ENCODE measurements around the gene PHF20. TPM values are rescaled to one million over a fixed set of nuclear protein-coding genes. Genes with fewer than 3 reads are reported as not detected.

PHF20 gene
- total and polyA plus RNA-seq, 2 donors (not counting 3 experiments of a cell fraction or from before 2014, with no cell fraction given): 25.0 to 45.8 TPM

DNA sequence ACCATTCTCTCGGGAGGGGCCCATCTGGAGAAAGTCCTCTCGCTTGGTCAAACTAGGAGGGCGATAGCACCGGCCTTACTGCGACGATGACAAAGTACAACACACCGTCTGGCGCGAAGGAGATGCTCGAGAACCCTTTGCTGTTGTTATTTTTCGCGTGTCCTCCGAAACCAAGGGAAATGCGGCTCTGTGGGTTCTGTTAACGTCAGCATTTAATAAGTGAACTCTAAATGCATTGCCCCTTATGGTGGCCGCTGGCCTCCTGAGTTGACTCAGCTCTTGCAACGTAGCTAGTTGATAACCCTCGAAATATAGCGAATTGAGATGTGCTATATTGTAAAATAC lies 183.1 kb downstream of the PHF20 start:
- Histone ChIP-seq H3K79me2 (ENCODE audit: control insufficient read depth, insufficient read depth, low read length) (peaks cover 20% of the 10 kb centered on the region), H2AFZ (ENCODE audit: low read depth, low read length) (peak overlapping the region; percentile 88), H3K4me2 (ENCODE audit: insufficient read depth, low read length) (peak overlapping the region; percentile 78), H3K9me1 (replicated peaks; ENCODE audit: control insufficient read depth, extremely low read depth, insufficient read depth, low read length) (no peaks in the 10 kb centered on the region), H3K4me3 (replicated peaks in 1 of 3; ENCODE audit: insufficient read depth in 1 of 3, low read depth in 1 of 3, low read length in 3 of 3) (peak overlapping the region; percentile 39 to 93 (median 82)), H3K36me3 (ENCODE audit: control insufficient read depth in 2 of 2, extremely low read depth in 1 of 2, insufficient read depth in 2 of 2, low read length in 2 of 2) (no peaks in the 10 kb centered on the region), H3K4me1 (ENCODE audit: control insufficient read depth, extremely low read depth, insufficient read depth, low read length) (peaks cover 17% of the 10 kb centered on the region), H3K9ac (replicated peaks; ENCODE audit: extremely low read depth, insufficient read depth, low read length) (peak overlapping the region; percentile 68), H3K9me3 (replicated peaks; ENCODE audit: control insufficient read depth, insufficient read depth, low read length) (no peaks in the 10 kb centered on the region), H3K27me3 (ENCODE audit: control insufficient read depth in 2 of 2, insufficient read depth in 2 of 2, low read length in 2 of 2) (peaks cover 0 to under 1% of the 10 kb centered on the region in 2 experiments), H3K27ac (ENCODE audit: insufficient read depth, low read depth, low read length) (peak overlapping the region; percentile 35), H4K20me1 (replicated peaks; ENCODE audit: control insufficient read depth, extremely low read depth, insufficient read depth, low read length) (no peaks in the 10 kb centered on the region)
- no peak for DNase-seq (ENCODE audit: low read depth, low spot score)
- POLR2A ChIA-PET: interaction anchor here (1.4 to 1.5 kb wide), 2 partner anchors 12 to 184 kb away, joined by 5 to 6 read pairs; no protein-coding TSS in a partner anchor
- CTCF ChIA-PET: interaction anchor here (0.6 to 3.9 kb wide), 39 partner anchors 9 to 353 kb away, joined by 3 to 38 read pairs (median 4); partner anchors contain the start of genes PHF20, RBM39 and ROMO1
- no peak for FAIRE-seq
- TF ChIP-seq EZH2 (IDR thresholded peaks at IDR 0.05; ENCODE audit: borderline replicate concordance, low read depth, low read length, severe bottlenecking): no peak
- TF ChIP-seq, protein P1, sequence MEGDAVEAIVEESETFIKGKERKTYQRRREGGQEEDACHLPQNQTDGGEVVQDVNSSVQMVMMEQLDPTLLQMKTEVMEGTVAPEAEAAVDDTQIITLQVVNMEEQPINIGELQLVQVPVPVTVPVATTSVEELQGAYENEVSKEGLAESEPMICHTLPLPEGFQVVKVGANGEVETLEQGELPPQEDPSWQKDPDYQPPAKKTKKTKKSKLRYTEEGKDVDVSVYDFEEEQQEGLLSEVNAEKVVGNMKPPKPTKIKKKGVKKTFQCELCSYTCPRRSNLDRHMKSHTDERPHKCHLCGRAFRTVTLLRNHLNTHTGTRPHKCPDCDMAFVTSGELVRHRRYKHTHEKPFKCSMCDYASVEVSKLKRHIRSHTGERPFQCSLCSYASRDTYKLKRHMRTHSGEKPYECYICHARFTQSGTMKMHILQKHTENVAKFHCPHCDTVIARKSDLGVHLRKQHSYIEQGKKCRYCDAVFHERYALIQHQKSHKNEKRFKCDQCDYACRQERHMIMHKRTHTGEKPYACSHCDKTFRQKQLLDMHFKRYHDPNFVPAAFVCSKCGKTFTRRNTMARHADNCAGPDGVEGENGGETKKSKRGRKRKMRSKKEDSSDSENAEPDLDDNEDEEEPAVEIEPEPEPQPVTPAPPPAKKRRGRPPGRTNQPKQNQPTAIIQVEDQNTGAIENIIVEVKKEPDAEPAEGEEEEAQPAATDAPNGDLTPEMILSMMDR (IDR thresholded peaks at IDR 0.05; ENCODE audit: extremely low read depth in 1 of 2, insufficient read depth in 1 of 2, low read depth in 1 of 2, low read length in 2 of 2): no peak
- TF ChIP-seq POLR2A (IDR thresholded peaks at IDR 0.05; ENCODE audit: low read depth, low read length): no peak
- TF ChIP-seq FOS (IDR thresholded peaks at IDR 0.05; ENCODE audit: borderline replicate concordance, insufficient read depth, low read length): no peak
- TF ChIP-seq, protein P2, sequence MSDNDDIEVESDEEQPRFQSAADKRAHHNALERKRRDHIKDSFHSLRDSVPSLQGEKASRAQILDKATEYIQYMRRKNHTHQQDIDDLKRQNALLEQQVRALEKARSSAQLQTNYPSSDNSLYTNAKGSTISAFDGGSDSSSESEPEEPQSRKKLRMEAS (IDR thresholded peaks at IDR 0.05; ENCODE audit: insufficient read depth, insufficient read length): no peak
- no peak for TF ChIP-seq GATA2 (IDR thresholded peaks at IDR 0.05; ENCODE audit: insufficient read depth, insufficient read length, low read depth, low read length)
- TF ChIP-seq POLR2AphosphoS5 (IDR thresholded peaks at IDR 0.05; ENCODE audit: insufficient read depth, low read depth, low read length): no peak
- TF ChIP-seq MYC (IDR thresholded peaks at IDR 0.05; ENCODE audit: low read depth, low read length): no peak
- no peak for TF ChIP-seq JUN (IDR thresholded peaks at IDR 0.05; ENCODE audit: borderline replicate concordance, insufficient read depth, insufficient read length, low read depth)
- intact Hi-C loops (cut with micrococcal nuclease): loop anchor here (1.0 to 5.0 kb wide), 3 partner anchors 109 to 338 kb away; partner anchors contain the start of gene SPAG4
- BruUV-seq (replicated peaks): TSS peak; percentile 71
- dilution Hi-C loops (cut with MboI; ENCODE audit: extremely low pct_ligation_motif_present, low sequenced_read_pairs): no loop called here
